Brain microvascular endothelial cell (primary cell): Measurements from ENCODE around the gene EPHB4.

Experiments
- DNase-seq: peaks from one replicate; pipeline ENCODE4 v3.0.0-alpha.2; 2020
- H3K27ac ChIP-seq: fragments of 250-450 bp; sonication (Bioruptor Pico); 2 replicates; pipeline ENCODE4 v1.5.1; 2020; ENCODE audit warnings: mild to moderate bottlenecking, moderate library complexity
- H3K27me3 ChIP-seq: fragments of 250-450 bp; sonication (Bioruptor Pico); replicated peaks from 2 replicates; pipeline ENCODE4 v1.5.1; 2020; ENCODE audit warnings: mild to moderate bottlenecking
- H3K36me3 ChIP-seq: fragments of 250-450 bp; sonication (Bioruptor Pico); replicated peaks from 2 replicates; pipeline ENCODE4 v1.5.1; 2020; ENCODE audit warnings: mild to moderate bottlenecking
- H3K4me3 ChIP-seq: 2 replicates; pipeline ENCODE4 v1.5.1; 2011; ENCODE audit warnings: low read depth, mild to moderate bottlenecking, control low read depth, low read length, moderate library complexity
- in situ Hi-C: cut with HindIII; loops from 2 replicates; pipeline ENCODE4 v1.10.0; 2017; ENCODE audit warnings: low sequenced_read_pairs, low pct_ligation_motif_present
- TF ChIP-seq, protein P1 (sequence below): IDR thresholded peaks from 2 replicates; pipeline ENCODE4 v1.5.1; 2011; ENCODE audit warnings: low read depth, mild to moderate bottlenecking, moderate library complexity, low read length, control low read depth, inconsistent platforms; ENCODE audit errors: missing control alignments

The EPHB4 gene

DNA sequence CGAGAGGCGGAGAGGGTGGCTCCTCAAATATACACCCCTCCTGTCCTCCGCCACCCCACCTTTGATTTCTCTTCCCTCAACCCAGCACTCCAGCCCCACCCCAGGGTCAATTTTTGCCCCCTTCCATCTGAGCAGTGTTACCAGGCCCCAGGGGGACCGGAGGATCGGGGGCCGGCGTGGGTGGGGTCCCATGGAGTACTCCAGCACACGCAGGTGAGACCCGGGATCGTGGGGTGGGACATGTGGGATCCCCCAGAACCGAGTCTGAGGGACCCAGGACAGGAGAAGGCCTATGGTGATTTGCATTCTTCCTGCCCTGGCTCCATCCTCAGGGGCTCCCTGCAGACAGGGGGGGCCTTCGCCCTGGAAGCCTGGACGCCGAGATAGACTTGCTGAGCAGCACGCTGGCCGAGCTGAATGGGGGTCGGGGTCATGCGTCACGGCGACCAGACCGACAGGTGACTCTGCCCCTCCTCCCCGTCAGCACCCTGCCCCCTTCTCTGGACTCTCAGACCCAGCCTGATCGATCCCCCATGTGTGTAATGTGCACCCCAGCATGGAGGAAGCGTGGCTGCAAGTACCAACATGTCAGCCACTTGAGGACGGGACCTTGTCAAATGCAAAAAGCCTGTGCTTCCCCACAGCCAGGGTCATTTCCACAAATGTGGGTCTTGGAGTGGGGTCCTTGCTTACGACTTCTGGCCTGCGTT, 40.6 kb upstream of the EPHB4 start:
- H3K27ac ChIP-seq, result peak overlapping the region; percentile 81
- in situ Hi-C loops, result no loop called here
- TF ChIP-seq, protein P1, sequence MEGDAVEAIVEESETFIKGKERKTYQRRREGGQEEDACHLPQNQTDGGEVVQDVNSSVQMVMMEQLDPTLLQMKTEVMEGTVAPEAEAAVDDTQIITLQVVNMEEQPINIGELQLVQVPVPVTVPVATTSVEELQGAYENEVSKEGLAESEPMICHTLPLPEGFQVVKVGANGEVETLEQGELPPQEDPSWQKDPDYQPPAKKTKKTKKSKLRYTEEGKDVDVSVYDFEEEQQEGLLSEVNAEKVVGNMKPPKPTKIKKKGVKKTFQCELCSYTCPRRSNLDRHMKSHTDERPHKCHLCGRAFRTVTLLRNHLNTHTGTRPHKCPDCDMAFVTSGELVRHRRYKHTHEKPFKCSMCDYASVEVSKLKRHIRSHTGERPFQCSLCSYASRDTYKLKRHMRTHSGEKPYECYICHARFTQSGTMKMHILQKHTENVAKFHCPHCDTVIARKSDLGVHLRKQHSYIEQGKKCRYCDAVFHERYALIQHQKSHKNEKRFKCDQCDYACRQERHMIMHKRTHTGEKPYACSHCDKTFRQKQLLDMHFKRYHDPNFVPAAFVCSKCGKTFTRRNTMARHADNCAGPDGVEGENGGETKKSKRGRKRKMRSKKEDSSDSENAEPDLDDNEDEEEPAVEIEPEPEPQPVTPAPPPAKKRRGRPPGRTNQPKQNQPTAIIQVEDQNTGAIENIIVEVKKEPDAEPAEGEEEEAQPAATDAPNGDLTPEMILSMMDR, result no peak
- H3K4me3 ChIP-seq, result peak overlapping the region; percentile 94
- H3K27me3 ChIP-seq, result no peaks in the 10 kb centered on the region
- DNase-seq, result no peak
- H3K36me3 ChIP-seq, result peaks cover 26% of the 10 kb centered on the region

DNA sequence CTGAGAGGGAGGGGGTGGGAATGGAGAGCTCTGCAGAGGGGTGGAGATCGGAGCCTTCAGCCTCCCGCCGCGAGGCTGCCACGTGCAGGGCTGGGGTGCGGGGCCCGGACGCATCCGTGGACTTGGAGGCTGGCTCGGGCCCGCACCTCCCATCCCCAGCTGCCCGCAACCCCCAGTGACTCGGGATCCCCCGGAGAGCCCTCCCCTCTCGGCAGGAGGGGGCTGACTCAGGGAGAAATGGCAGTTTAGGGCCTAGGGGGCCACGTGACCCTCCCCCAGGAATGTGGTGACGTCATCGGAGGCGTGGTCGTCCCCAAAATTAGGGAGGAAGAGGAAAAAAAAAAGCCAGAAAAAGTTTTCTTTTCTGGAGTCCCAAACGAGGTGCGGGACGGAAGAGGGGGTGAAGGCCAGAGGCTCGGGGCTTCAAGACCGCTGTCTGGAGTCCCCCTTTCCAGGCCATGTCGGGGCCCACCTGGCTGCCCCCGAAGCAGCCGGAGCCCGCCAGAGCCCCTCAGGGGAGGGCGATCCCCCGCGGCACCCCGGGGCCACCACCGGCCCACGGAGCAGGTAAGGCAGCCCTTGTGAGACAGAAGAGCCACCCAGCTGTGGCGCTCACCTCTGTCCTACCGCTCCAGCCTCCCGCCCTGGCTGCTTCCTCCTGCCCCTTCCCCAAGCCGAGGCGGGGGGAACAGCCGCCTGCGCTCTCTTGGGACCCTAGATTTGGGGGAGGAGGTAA, 39.9 kb upstream of the EPHB4 start, which contains the start of gene TRIP6:
TRIP6 (plus strand) TSS at position 348 of the 736 bp plus-strand sequence; CDS start at position 459, 111 bp downstream.
- Histone ChIP-seq H3K36me3 (peaks cover 21% of the 10 kb centered on the region), H3K27me3 (no peaks in the 10 kb centered on the region), H3K27ac (peak within 1 kb of the TSS; percentile 81), H3K4me3 (peak within 1 kb of the TSS; percentile 94)
- TF ChIP-seq, protein P1, result no peak
- peak; percentile 83 for DNase-seq
- in situ Hi-C loops, result no loop called here

DNA sequence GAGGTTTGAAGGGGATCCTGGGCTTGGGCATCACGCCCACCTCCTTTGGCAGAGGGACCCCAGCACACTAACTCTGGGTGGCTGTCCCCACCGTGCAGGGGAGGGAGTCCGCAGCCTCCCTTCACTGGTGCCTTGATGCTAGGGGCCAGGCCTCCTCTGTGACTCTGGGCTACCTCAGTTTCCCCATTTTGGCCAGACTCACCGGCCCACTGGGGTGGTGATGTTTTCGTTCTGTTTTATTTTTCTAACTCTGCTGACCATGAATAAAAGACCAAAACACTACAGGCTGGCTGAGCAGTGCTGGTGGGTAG, 39.4 kb upstream of the EPHB4 start:
- Histone ChIP-seq H3K27ac (peak overlapping the region; percentile 81), H3K4me3 (peak overlapping the region; percentile 94), H3K36me3 (peaks cover 19% of the 10 kb centered on the region), H3K27me3 (no peaks in the 10 kb centered on the region)
- DNase-seq, result no peak
- in situ Hi-C loops, result no loop called here
- TF ChIP-seq, protein P1, result no peak

DNA sequence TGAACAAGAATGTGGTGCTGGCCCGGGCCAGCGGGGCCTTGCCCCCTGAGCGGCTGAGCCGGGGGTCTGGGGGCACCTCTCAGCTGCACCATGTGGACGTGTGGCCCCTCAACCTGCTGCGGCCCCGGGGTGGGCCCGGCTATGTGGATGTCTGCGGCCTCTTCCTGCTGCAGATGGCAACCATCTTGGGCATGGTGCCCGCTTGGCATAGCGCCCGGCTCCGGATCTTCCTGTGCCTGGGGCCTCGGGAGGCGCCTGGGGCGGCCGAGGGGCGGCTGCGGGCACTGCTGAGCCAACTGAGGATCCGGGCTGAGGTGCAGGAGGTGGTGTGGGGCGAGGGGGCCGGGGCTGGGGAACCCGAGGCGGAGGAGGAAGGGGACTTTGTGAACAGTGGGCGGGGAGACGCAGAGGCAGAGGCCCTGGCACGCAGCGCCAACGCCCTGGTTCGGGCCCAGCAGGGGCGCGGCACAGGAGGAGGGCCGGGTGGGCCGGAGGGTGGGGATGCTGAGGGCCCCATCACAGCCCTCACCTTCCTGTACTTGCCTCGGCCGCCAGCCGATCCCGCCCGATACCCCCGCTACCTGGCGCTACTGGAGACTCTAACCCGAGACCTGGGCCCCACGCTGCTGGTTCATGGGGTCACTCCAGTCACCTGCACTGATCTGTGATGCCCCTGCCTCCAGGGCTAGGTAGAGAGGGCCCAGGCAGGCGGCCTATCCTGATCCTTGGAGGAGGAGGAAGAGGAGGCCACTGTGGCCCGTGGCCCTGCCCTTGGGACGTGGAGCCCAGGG, 38.8 kb upstream of the EPHB4 start:
- Histone ChIP-seq H3K27ac (no peak overlapping the region), H3K4me3 (no peak overlapping the region), H3K36me3 (peaks cover 13% of the 10 kb centered on the region), H3K27me3 (no peaks in the 10 kb centered on the region)
- TF ChIP-seq, protein P1, result no peak
- in situ Hi-C loops, result no loop called here
- DNase-seq, result no peak

DNA sequence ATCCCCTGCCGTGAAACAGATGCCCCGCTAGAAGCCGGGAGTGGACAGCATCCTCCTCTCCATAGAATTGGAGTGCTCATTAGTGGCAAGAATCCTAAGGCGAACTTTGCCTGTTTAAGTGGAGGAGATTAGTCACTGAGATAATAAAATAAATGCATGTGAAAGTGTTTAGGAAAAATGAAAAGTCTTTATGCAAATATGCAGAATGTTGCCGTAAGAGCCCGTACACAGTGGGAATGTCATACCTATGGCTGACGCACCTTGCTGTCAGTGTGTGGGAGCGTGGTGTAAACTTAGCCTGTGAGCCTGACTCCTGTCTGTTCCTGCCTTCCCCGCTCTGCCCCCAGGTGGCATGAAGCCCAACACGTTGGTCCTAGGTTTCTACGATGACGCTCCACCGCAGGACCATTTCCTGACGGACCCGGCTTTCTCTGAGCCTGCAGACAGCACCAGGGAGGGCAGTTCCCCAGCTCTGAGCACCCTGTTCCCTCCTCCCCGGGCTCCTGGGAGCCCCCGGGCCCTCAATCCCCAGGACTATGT, 38.1 kb upstream of the EPHB4 start:
- no peaks in the 10 kb centered on the region for H3K27me3 ChIP-seq
- no peak overlapping the region for H3K4me3 ChIP-seq
- DNase-seq, result no peak
- TF ChIP-seq, protein P1, result no peak
- peaks cover 14% of the 10 kb centered on the region for H3K36me3 ChIP-seq
- in situ Hi-C loops, result no loop called here
- no peak overlapping the region for H3K27ac ChIP-seq
